GM04504 (cell line): Measurements from ENCODE around the gene CNGA2.

ENCODE experiments used
- DNase-seq: peaks from one replicate; pipeline ENCODE4 v3.0.0-alpha.2; 2012; ENCODE audit warnings: low read depth

Gene CNGA2

GRCh38 chrX:151712253-151712652 is 22.3 kb upstream of the CNGA2 start:
- DNase-seq: no peak

- DNase-seq: no peak
Measured at GRCh38 chrX:151713849-151714248, 20.7 kb upstream of the CNGA2 start.

GRCh38 chrX:151714362-151714761 is 20.2 kb upstream of the CNGA2 start:
- no peak for DNase-seq

- DNase-seq: no peak
Measured at GRCh38 chrX:151715752-151716151, 18.8 kb upstream of the CNGA2 start, which contains the start of gene FATE1. FATE1 (plus strand) TSS chrX:151716035; CDS start chrX:151716120, 85 bp downstream.

- DNase-seq: peak; percentile 3
Measured at GRCh38 chrX:151722241-151722846, 12.2 kb upstream of the CNGA2 start.

GRCh38 chrX:151723156-151723760 is 11.3 kb upstream of the CNGA2 start:
- DNase-seq: no peak

GRCh38 chrX:151724563-151725337 is 9.8 kb upstream of the CNGA2 start:
- DNase-seq: no peak

GRCh38 chrX:151725338-151725614 is 9.3 kb upstream of the CNGA2 start:
- no peak for DNase-seq

GRCh38 chrX:151726751-151727150 is 7.8 kb upstream of the CNGA2 start:
- DNase-seq: no peak

GRCh38 chrX:151727346-151727745 is 7.2 kb upstream of the CNGA2 start:
- no peak for DNase-seq

- no peak for DNase-seq
Measured at GRCh38 chrX:151729056-151729725, 5.4 kb upstream of the CNGA2 start.

GRCh38 chrX:151735219-151735618 is 673 bp downstream of the CNGA2 start:
- DNase-seq: no peak

- no peak for DNase-seq
Measured at GRCh38 chrX:151736685-151737084, 2.1 kb downstream of the CNGA2 start.

GRCh38 chrX:151737494-151737893 is 2.9 kb downstream of the CNGA2 start:
- DNase-seq: no peak

- no peak for DNase-seq
Measured at GRCh38 chrX:151738751-151739150, 4.2 kb downstream of the CNGA2 start.

- DNase-seq: no peak
Measured at GRCh38 chrX:151741606-151742005, 7.1 kb downstream of the CNGA2 start.

- no peak for DNase-seq
Measured at GRCh38 chrX:151742311-151742710, 7.8 kb downstream of the CNGA2 start.

- DNase-seq: no peak
Measured at GRCh38 chrX:151743651-151744470, 9.3 kb downstream of the CNGA2 start.

- no peak for DNase-seq
Measured at GRCh38 chrX:151745651-151746050, 11.1 kb downstream of the CNGA2 start.

- DNase-seq: no peak
Measured at GRCh38 chrX:151746502-151746901, 12.0 kb downstream of the CNGA2 start.

GRCh38 chrX:151750511-151750910 is 16.0 kb downstream of the CNGA2 start:
- no peak for DNase-seq

- DNase-seq: no peak
Measured at GRCh38 chrX:151752847-151753246, 18.3 kb downstream of the CNGA2 start.
